Keratinocyte (primary cell): Measurements from ENCODE around the gene FUBP1. TPM values are rescaled to one million over a fixed set of nuclear protein-coding genes. Genes with fewer than 3 reads are reported as not detected.
A peak's percentile ranks its signal among the peaks of the same experiment; 100 is the strongest.

Source experiments
- DNase-seq: peaks from one replicate; pipeline ENCODE4 v3.0.0-alpha.2; 2011; ENCODE audit warnings: low read depth, missing footprints, low spot score
- FAIRE-seq: peaks from 2 replicates; lab custom pipeline; 2011; peaks lifted over from hg19 to GRCh38; lab: Jason Lieb, UNC
- H2AFZ ChIP-seq: 2 replicates; pipeline ENCODE4 v1.6.0; 2012; ENCODE audit warnings: low read length, control low read depth, inconsistent platforms; ENCODE audit not compliant: control insufficient read depth
- H3K27ac ChIP-seq: 2 replicates; pipeline ENCODE4 v1.5.1; 2011; ENCODE audit warnings: low read length; ENCODE audit not compliant: control insufficient read depth, insufficient read depth
- H3K27me3 ChIP-seq: 3 replicates; pipeline ENCODE4 v1.6.0; 2011; ENCODE audit warnings: low read length; ENCODE audit not compliant: control insufficient read depth, insufficient read depth; ENCODE audit errors: extremely low read depth
- H3K36me3 ChIP-seq, 2 experiments: 2 replicates in 1 of 2; 3 replicates in 1 of 2; pipeline ENCODE4 v1.5.1; 2011; ENCODE audit warnings: low read length in 2 of 2, mild to moderate bottlenecking in 1 of 2; ENCODE audit not compliant: control insufficient read depth in 2 of 2, insufficient read depth in 2 of 2; ENCODE audit errors: extremely low read depth in 1 of 2
- H3K4me1 ChIP-seq: 3 replicates; pipeline ENCODE4 v1.5.1; 2011; ENCODE audit warnings: low read length; ENCODE audit not compliant: control insufficient read depth, insufficient read depth; ENCODE audit errors: extremely low read depth
- H3K4me2 ChIP-seq: 3 replicates; pipeline ENCODE4 v1.6.0; 2011; ENCODE audit warnings: low read depth, low read length; ENCODE audit not compliant: control insufficient read depth, insufficient read depth; ENCODE audit errors: extremely low read depth
- H3K4me3 ChIP-seq, 3 experiments: fragments of 200-600 bp in 1 of 3; sonication (generic) in 1 of 3; 2 replicates in 2 of 3; 3 replicates in 1 of 3; pipeline ENCODE4 v1.5.1; 2011 to 2016; ENCODE audit warnings: low read length in 3 of 3, mild to moderate bottlenecking in 3 of 3, control low read depth in 2 of 3, inconsistent platforms in 1 of 3, low read depth in 1 of 3, mixed read lengths in 1 of 3, mixed run types in 1 of 3, moderate library complexity in 1 of 3; ENCODE audit not compliant: control insufficient read depth in 2 of 3, insufficient read depth in 2 of 3; ENCODE audit errors: extremely low read depth in 1 of 3
- H3K79me2 ChIP-seq: 2 replicates; pipeline ENCODE4 v1.6.0; 2012; ENCODE audit warnings: low read length; ENCODE audit not compliant: control insufficient read depth, insufficient read depth
- H3K9ac ChIP-seq: 3 replicates; pipeline ENCODE4 v1.6.0; 2011; ENCODE audit warnings: low read length; ENCODE audit not compliant: control insufficient read depth, insufficient read depth; ENCODE audit errors: extremely low read depth
- H3K9me1 ChIP-seq: 3 replicates; pipeline ENCODE4 v1.6.0; 2011; ENCODE audit warnings: low read length; ENCODE audit not compliant: control insufficient read depth, insufficient read depth; ENCODE audit errors: extremely low read depth
- H3K9me3 ChIP-seq: 2 replicates; pipeline ENCODE4 v1.5.1; 2012; ENCODE audit warnings: low read depth, low read length; ENCODE audit not compliant: control insufficient read depth
- H4K20me1 ChIP-seq: 3 replicates; pipeline ENCODE4 v1.6.0; 2011; ENCODE audit warnings: low read length; ENCODE audit not compliant: control insufficient read depth, insufficient read depth; ENCODE audit errors: extremely low read depth
- EZH2 ChIP-seq: IDR thresholded peaks from one replicate; pipeline ENCODE4 v1.6.1; 2012; ENCODE audit warnings: inconsistent platforms, mild to moderate bottlenecking, low read length, moderate library complexity
- dilution Hi-C: fragments of 300-500 bp; cut with MboI; formaldehyde crosslinking; loops from one replicate; pipeline ENCODE4 v1.7.0; 2020; ENCODE audit warnings: low sequenced_read_pairs; ENCODE audit not compliant: extremely low pct_ligation_motif_present
- polyA plus RNA-seq, 5 experiments: library from polyadenylated mRNA; depleted of rRNA in 3 of 5; stranded (reverse) in 3 of 5; stranded (forward) in 1 of 5; unstranded in 1 of 5; fragments of >200 nt; gene quantifications; 1 replicate in 1 of 5; 2 replicates in 3 of 5; 3 replicates in 1 of 5; pipeline versions ENCODE4 v1.2.1 to v1.2.3, GENCODE V29; 2011 to 2012; ENCODE audit warnings: missing spikeins in 2 of 5, low read depth in 1 of 5, low replicate concordance in 1 of 5
- TF ChIP-seq, protein P1 (sequence below), 3 experiments: IDR thresholded peaks in 1 of 3; conservative IDR thresholded peaks in 1 of 3; optimal IDR thresholded peaks in 1 of 3; 2 replicates in 2 of 3; 3 replicates in 1 of 3; pipeline versions ENCODE3 to v1.5.1; 2011; ENCODE audit warnings: low read length in 3 of 3, mild to moderate bottlenecking in 3 of 3, moderate library complexity in 2 of 3, control low read depth in 1 of 3, inconsistent platforms in 1 of 3; ENCODE audit not compliant: insufficient read depth in 2 of 3; ENCODE audit errors: extremely low read depth in 1 of 3

FUBP1 gene
- polyA plus RNA-seq, 1 donor (not counting 4 experiments of a cell fraction or from before 2014, with no cell fraction given) = 137 TPM

DNA sequence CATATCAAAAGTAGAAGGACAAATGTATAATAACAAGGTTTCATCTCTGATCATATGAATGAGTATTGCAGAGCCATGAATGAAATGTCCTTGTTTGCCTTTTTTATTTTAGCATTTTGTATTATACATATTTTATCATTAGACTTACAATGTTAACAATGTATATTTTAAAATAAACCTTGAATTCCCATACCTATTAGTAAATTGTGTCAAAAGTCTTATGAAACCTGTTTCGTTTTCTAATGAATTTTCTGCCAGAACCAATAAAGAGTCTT is 26.5 kb upstream of the FUBP1 start:
- Histone ChIP-seq H3K79me2 (peaks cover 18% of the 10 kb centered on the region), H3K4me3 (peak overlapping the region; percentile 53 to 76 (median 67)), H3K9ac (peak overlapping the region; percentile 88), H2AFZ (no peak overlapping the region), H3K9me1 (no peaks in the 10 kb centered on the region), H3K27ac (peak overlapping the region; percentile 99), H3K4me1 (peaks cover 13% of the 10 kb centered on the region), H4K20me1 (no peaks in the 10 kb centered on the region), H3K36me3 (no peaks in the 10 kb centered on the region), H3K9me3 (no peaks in the 10 kb centered on the region), H3K4me2 (peak overlapping the region; percentile 89), H3K27me3 (no peaks in the 10 kb centered on the region)
- TF ChIP-seq, protein P1, sequence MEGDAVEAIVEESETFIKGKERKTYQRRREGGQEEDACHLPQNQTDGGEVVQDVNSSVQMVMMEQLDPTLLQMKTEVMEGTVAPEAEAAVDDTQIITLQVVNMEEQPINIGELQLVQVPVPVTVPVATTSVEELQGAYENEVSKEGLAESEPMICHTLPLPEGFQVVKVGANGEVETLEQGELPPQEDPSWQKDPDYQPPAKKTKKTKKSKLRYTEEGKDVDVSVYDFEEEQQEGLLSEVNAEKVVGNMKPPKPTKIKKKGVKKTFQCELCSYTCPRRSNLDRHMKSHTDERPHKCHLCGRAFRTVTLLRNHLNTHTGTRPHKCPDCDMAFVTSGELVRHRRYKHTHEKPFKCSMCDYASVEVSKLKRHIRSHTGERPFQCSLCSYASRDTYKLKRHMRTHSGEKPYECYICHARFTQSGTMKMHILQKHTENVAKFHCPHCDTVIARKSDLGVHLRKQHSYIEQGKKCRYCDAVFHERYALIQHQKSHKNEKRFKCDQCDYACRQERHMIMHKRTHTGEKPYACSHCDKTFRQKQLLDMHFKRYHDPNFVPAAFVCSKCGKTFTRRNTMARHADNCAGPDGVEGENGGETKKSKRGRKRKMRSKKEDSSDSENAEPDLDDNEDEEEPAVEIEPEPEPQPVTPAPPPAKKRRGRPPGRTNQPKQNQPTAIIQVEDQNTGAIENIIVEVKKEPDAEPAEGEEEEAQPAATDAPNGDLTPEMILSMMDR (optimal IDR thresholded peaks at IDR 0.05 in 1 of 3, IDR thresholded peaks at IDR 0.05 in 1 of 3, conservative IDR thresholded peaks at IDR 0.05 in 1 of 3; ENCODE audit: extremely low read depth in 1 of 3, insufficient read depth in 2 of 3, low read length in 3 of 3) = no peak
- no peak for TF ChIP-seq EZH2
- dilution Hi-C loops = no loop called here
- no peak for DNase-seq
- FAIRE-seq = no peak

DNA sequence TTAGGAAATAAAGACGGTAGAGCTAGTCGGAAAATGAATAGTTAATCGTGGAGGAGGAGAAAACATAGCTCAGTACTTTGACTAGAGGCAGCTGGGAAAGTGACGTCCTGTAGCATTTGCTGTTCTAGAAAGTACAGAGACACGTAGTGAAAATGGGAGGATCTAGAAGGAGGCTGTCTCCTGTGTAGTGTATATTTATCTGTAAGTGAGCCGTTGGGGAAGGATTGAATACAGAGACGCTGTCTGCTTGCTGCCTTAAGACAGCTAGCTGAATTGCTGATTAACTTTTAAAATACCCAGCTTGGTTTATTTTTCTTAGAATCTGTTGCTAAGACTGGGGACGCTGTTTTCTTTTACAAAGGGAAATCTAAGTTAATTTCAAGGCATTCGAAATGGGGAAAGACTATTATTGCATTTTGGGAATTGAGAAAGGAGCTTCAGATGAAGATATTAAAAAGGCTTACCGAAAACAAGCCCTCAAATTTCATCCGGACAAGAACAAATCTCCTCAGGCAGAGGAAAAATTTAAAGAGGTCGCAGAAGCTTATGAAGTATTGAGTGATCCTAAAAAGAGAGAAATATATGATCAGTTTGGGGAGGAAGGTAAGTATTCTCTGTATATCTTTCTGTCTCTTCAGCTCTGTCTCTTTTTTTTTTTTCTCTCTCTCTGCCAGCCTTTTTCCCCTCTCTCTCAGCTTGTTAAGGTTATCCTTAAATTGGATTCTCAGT is 26.0 kb upstream of the FUBP1 start, which contains the start of gene DNAJB4:
DNAJB4 (plus strand) TSS at position 221 of the 729 bp plus-strand sequence; CDS start at position 393, 172 bp downstream.
- Histone ChIP-seq H3K79me2 (peaks cover 18% of the 10 kb centered on the region), H3K9me1 (no peaks in the 10 kb centered on the region), H3K27me3 (no peaks in the 10 kb centered on the region), H4K20me1 (no peaks in the 10 kb centered on the region), H3K9me3 (no peaks in the 10 kb centered on the region), H3K27ac (peak within 1 kb of the TSS; percentile 99), H2AFZ (peak within 1 kb of the TSS; percentile 81), H3K4me2 (peak within 1 kb of the TSS; percentile 89), H3K36me3 (no peaks in the 10 kb centered on the region), H3K9ac (peak within 1 kb of the TSS; percentile 88), H3K4me1 (peaks cover 13% of the 10 kb centered on the region), H3K4me3 (peak within 1 kb of the TSS; percentile 53 to 76 (median 67))
- DNase-seq = peak; percentile 90
- TF ChIP-seq, protein P1 (optimal IDR thresholded peaks at IDR 0.05 in 1 of 3, IDR thresholded peaks at IDR 0.05 in 1 of 3, conservative IDR thresholded peaks at IDR 0.05 in 1 of 3; ENCODE audit: extremely low read depth in 1 of 3, insufficient read depth in 2 of 3, low read length in 3 of 3) = no peak
- no peak for TF ChIP-seq EZH2
- dilution Hi-C loops = no loop called here
- peak; percentile 78 for FAIRE-seq
